Nephron (organoid): ENCODE results near the gene ULK4.
A peak's percentile ranks its signal among the peaks of the same experiment; 100 is the strongest.

Source experiments
- H3K27ac Mint-ChIP-seq, 3 experiments: 2 replicates each; pipeline ENCODE4 v1.8.0; 2020; ENCODE audit warnings: mixed read lengths in 3 of 3, mild to moderate bottlenecking in 2 of 3, moderate library complexity in 1 of 3
- H3K27me3 Mint-ChIP-seq: 2 replicates; pipeline ENCODE4 v1.8.0; 2021; ENCODE audit warnings: low read depth, mild to moderate bottlenecking, moderate library complexity, mixed read lengths
- H3K36me3 Mint-ChIP-seq: 2 replicates; pipeline ENCODE4 v1.8.0; 2020; ENCODE audit warnings: low read depth, mixed read lengths
- H3K4me1 Mint-ChIP-seq: 2 replicates; pipeline ENCODE4 v1.8.0; 2020; ENCODE audit warnings: mixed read lengths
- H3K4me3 Mint-ChIP-seq, 3 experiments: 2 replicates each; pipeline ENCODE4 v1.8.0; 2020; ENCODE audit warnings: mild to moderate bottlenecking in 3 of 3, mixed read lengths in 3 of 3, moderate library complexity in 2 of 3
- H3K9me3 Mint-ChIP-seq: 2 replicates; pipeline ENCODE4 v1.8.0; 2020; ENCODE audit warnings: mixed read lengths
- TF ChIP-seq, protein P1 (sequence below), 3 experiments: fragments of 200-600 bp; sonication (generic); IDR thresholded peaks; one replicate each; pipeline ENCODE4 v1.5.0; 2021; ENCODE audit warnings: antibody characterized with exemption in 3 of 3; ENCODE audit not compliant: unreplicated experiment in 3 of 3

The ULK4 gene

DNA sequence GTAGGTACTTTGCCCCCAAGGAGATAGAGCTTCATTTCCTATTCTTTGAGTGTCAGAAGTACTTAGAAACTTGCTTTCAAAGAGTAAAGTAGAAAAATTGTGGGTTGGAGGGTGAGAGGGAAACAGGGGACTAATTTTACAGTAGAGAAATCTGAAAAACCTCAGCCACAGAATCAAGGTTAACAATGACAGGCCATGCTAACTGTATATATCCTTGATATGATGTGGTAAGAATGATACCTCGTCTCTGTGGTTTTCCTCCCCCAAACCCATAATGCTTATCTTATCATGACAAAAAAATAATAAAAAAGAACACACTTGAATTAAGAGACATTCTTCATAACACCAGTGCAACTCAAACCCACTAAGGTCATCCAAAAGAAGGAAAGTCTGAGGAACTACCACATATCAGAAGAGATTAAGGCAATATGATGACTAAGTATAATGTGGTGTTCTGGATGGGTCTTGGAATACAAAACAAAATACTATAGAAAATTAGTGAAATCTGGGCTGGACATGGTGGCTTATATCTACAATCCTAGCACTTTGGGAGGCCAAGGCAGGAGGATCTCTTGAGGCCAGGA is 360.4 kb downstream of the ULK4 start:
- TF ChIP-seq, protein P1, sequence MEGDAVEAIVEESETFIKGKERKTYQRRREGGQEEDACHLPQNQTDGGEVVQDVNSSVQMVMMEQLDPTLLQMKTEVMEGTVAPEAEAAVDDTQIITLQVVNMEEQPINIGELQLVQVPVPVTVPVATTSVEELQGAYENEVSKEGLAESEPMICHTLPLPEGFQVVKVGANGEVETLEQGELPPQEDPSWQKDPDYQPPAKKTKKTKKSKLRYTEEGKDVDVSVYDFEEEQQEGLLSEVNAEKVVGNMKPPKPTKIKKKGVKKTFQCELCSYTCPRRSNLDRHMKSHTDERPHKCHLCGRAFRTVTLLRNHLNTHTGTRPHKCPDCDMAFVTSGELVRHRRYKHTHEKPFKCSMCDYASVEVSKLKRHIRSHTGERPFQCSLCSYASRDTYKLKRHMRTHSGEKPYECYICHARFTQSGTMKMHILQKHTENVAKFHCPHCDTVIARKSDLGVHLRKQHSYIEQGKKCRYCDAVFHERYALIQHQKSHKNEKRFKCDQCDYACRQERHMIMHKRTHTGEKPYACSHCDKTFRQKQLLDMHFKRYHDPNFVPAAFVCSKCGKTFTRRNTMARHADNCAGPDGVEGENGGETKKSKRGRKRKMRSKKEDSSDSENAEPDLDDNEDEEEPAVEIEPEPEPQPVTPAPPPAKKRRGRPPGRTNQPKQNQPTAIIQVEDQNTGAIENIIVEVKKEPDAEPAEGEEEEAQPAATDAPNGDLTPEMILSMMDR (IDR thresholded peaks at IDR 0.05; ENCODE audit: unreplicated experiment in 3 of 3), result no peak

DNA sequence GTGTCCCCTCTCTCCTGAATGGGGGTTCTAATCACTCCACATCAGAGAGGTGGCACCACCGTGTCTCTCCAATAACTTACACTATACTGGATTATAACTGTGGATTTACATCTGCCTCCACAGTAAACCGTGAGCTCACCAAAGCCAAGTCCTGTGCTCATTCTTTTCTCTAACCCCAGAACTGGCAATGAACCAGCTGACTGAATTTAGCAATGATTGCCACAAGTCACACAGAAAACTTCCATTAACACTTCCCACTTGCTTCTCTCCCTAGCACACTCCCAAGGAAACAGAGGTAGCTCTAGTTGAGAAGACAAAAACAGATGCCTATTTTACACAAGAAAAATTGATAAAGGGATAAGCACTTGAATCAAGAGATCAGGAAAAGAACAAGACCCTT is 361.3 kb downstream of the ULK4 start:
- H3K4me3 Mint-ChIP-seq, result no peak overlapping the region
- H3K27me3 Mint-ChIP-seq, result no peaks in the 10 kb centered on the region

More for the DNA sequence above, 360.4 kb downstream of the ULK4 start:
- Mint-ChIP-seq H3K27me3 (peaks cover under 1% of the 10 kb centered on the region), H3K9me3 (no peaks in the 10 kb centered on the region), H3K4me3 (no peak overlapping the region), H3K36me3 (no peaks in the 10 kb centered on the region), H3K27ac (no peak overlapping the region), H3K4me1 (peaks cover 27% of the 10 kb centered on the region)

DNA sequence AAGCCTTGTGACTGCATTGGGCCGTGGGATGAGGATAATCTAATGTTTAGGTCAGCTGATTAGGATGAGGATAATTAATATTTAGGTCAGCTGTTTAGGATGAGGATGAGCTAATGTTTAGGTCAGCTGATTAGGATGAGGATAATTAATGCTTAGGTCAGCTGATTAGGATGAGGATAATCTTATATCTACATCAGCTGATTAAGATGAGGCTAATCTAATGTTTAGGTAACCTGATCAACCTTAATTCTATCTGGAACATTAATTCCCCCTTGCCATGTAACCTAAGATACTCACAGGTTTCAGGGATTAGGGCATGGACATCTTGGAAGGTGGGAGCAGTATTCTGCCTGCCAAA is 362.8 kb downstream of the ULK4 start:
- Mint-ChIP-seq H3K9me3 (no peaks in the 10 kb centered on the region), H3K4me1 (peaks cover 27% of the 10 kb centered on the region), H3K27me3 (peaks cover 3% of the 10 kb centered on the region), H3K27ac (peak overlapping the region in 2 of 3 experiments; percentile 43 to 70), H3K36me3 (no peaks in the 10 kb centered on the region), H3K4me3 (no peak overlapping the region)
- TF ChIP-seq, protein P1 (IDR thresholded peaks at IDR 0.05; ENCODE audit: unreplicated experiment in 3 of 3), result no peak

More for the DNA sequence above, 361.3 kb downstream of the ULK4 start:
- H3K27ac Mint-ChIP-seq, result no peak overlapping the region
- peaks cover 27% of the 10 kb centered on the region for H3K4me1 Mint-ChIP-seq
- H3K36me3 Mint-ChIP-seq, result no peaks in the 10 kb centered on the region
- TF ChIP-seq, protein P1 (IDR thresholded peaks at IDR 0.05; ENCODE audit: unreplicated experiment in 3 of 3), result no peak
- H3K9me3 Mint-ChIP-seq, result no peaks in the 10 kb centered on the region

- TF ChIP-seq, protein P1 (IDR thresholded peaks at IDR 0.05; ENCODE audit: unreplicated experiment in 3 of 3), result no peak
- H3K36me3 Mint-ChIP-seq, result no peaks in the 10 kb centered on the region
- no peak overlapping the region for H3K4me3 Mint-ChIP-seq
- H3K9me3 Mint-ChIP-seq, result no peaks in the 10 kb centered on the region
- H3K27ac Mint-ChIP-seq, result peak overlapping the region; percentile 18 to 70 (median 43)
- peaks cover 27% of the 10 kb centered on the region for H3K4me1 Mint-ChIP-seq
- peaks cover 3% of the 10 kb centered on the region for H3K27me3 Mint-ChIP-seq
Observed at GRCh38 chr3:41598402-41599126, 363.3 kb downstream of the ULK4 start.

GRCh38 chr3:41593774-41594173 is 368.1 kb downstream of the ULK4 start:
- Mint-ChIP-seq H3K4me3 (no peak overlapping the region), H3K27ac (no peak overlapping the region), H3K4me1 (peaks cover 14% of the 10 kb centered on the region), H3K9me3 (no peaks in the 10 kb centered on the region), H3K27me3 (peaks cover 6% of the 10 kb centered on the region), H3K36me3 (no peaks in the 10 kb centered on the region)
- TF ChIP-seq, protein P1 (IDR thresholded peaks at IDR 0.05; ENCODE audit: unreplicated experiment in 3 of 3), result no peak
